Astrocyte of the spinal cord (primary cell): ENCODE measurements around the gene KLHDC8A.

Experiments
- DNase-seq: peaks from one replicate; pipeline ENCODE4 v3.0.0; 2011; ENCODE audit warnings: low read depth, low spot score
- H3K4me3 ChIP-seq: 2 replicates; pipeline ENCODE4 v1.5.1; 2011; ENCODE audit warnings: low read depth, mild to moderate bottlenecking, low read length, moderate library complexity
- in situ Hi-C: cut with HindIII; loops from 2 replicates; pipeline ENCODE4 v1.10.0; 2017; ENCODE audit warnings: low sequenced_read_pairs
- TF ChIP-seq, protein P1 (sequence below): IDR thresholded peaks from 2 replicates; pipeline ENCODE4 v1.5.1; 2012; ENCODE audit warnings: low read depth, mild to moderate bottlenecking, low read length, inconsistent platforms

Gene KLHDC8A

DNA sequence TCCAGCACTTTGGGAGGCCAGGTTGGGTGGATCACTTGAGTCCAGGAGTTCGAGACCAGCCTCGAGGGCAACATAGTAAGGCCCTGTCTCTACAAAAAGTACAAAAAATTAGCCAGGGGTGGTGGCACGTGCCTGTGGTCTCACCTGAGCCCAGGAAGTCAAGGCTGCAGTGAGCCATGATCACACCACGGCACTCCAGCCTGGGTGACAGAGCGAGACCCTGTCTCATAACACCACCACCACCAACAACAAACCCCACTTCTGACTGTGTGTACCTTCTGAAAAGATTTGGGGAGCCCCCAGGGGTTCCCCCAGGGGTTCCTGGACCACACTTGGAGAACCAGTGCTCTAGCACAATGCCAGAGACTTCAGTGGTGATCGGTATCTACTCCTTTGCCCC, 65.1 kb downstream of the KLHDC8A start:
- TF ChIP-seq, protein P1, sequence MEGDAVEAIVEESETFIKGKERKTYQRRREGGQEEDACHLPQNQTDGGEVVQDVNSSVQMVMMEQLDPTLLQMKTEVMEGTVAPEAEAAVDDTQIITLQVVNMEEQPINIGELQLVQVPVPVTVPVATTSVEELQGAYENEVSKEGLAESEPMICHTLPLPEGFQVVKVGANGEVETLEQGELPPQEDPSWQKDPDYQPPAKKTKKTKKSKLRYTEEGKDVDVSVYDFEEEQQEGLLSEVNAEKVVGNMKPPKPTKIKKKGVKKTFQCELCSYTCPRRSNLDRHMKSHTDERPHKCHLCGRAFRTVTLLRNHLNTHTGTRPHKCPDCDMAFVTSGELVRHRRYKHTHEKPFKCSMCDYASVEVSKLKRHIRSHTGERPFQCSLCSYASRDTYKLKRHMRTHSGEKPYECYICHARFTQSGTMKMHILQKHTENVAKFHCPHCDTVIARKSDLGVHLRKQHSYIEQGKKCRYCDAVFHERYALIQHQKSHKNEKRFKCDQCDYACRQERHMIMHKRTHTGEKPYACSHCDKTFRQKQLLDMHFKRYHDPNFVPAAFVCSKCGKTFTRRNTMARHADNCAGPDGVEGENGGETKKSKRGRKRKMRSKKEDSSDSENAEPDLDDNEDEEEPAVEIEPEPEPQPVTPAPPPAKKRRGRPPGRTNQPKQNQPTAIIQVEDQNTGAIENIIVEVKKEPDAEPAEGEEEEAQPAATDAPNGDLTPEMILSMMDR, result no peak
- no peak for DNase-seq
- in situ Hi-C loops, result no loop called here
- no peak overlapping the region for H3K4me3 ChIP-seq

DNA sequence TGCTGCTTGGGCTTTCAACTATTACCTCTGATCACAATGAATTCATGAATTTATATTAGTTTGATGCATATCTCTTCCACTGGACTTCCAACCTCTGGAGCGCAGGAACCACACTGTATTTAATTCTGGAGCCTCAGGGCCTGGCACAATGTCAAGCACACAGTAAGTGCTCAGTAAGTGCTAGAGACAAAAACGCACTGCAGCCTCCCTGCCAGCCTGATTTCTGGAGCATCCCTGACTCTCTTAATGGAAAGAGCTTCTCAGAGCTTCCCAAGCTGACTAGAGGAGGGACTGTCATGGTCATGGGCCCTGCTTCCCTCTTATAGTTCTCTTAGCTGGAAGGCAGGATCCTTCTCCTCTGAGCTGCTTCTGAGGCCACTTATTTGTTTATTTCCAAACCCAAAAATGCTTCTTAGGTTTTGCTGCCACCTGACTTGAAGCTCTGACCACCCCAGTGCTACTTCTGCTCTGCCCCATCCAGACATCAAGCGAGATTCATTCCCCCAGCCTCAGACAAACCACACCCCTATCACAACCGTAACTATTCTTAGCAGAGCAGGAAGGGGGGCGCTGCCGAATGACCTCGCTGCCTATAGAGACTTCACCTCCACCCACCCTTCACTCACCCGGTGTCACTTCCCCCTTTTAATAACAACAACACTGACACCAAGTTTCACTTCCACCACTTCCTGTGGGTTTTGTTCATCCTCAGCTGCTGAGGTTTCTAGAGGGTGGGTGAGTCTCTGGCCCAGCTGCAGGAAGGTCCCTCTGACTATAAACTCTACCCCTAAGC, 68.8 kb downstream of the KLHDC8A start:
- TF ChIP-seq, protein P1, result no peak
- in situ Hi-C loops, result no loop called here
- no peak overlapping the region for H3K4me3 ChIP-seq
- DNase-seq, result no peak

DNA sequence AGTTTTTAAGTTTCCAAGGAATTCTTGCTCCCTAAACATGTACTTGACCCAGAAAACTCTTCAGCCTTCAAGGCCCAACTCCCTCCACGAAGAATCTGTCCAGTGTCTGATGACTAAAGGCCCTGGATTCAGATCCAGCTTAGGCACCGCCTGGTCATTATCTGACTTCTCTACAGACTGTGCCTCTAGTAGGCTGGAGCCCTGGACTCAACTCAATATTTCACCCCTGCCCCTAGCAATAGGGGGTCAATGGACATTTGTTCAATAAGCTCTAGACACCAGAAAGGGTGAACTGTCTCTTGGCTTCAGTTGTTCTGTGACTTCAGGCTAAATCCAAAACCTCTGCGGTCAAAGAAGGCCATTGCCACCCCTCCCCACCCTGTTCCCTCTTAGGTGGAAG, 69.6 kb downstream of the KLHDC8A start:
- in situ Hi-C loops, result no loop called here
- TF ChIP-seq, protein P1, result no peak
- DNase-seq, result no peak
- no peak overlapping the region for H3K4me3 ChIP-seq

DNA sequence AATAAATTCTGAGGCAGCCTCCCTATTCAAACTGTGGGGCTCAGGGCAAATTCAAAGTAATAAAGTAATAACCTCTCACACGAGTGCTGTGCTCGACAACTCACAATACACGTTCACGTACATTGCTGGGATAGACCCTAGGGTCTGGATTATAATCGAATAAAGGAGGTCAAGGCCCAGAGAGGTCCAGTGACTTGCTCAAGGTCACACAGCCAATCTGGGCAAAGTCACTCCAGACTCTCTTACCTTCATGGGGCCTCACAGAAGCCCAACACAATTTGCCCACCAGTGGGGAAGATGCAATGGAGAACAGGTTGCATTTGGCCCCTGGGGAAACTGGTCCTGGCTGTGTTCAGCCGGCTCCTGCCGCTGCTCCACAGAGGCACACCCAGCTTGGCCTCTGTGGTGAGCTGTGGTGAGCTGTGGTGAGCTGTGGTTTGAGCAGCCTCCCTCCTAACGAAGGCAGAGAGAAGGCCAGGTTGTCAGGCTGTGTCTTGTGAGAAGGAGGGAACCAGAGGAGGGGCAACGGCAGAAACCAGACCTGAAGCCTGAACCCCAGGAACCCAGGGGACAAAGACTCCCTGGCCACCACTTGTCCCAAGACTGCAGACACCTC, 70.3 kb downstream of the KLHDC8A start:
- in situ Hi-C loops, result no loop called here
- H3K4me3 ChIP-seq, result no peak overlapping the region
- TF ChIP-seq, protein P1, result no peak
- peak; percentile 83 for DNase-seq
